GM23248 (cell line): ENCODE results near the gene ARHGAP10. TPM values are rescaled to one million over a fixed set of nuclear protein-coding genes. Genes with fewer than 3 reads are reported as not detected.

Source experiments
- DNase-seq: peaks from one replicate; pipeline ENCODE4 v3.0.0-alpha.2; 2015
- H2AFZ ChIP-seq: fragments of 200-600 bp; sonication (generic); 2 replicates; pipeline ENCODE4 v1.6.1; 2016; ENCODE audit warnings: antibody characterized with exemption
- H3F3A ChIP-seq: fragments of 200-600 bp; sonication (generic); 2 replicates; pipeline ENCODE4 v1.6.1; 2016; ENCODE audit warnings: mild to moderate bottlenecking, antibody characterized with exemption, mixed run types; ENCODE audit not compliant: insufficient read depth
- H3K27ac ChIP-seq: fragments of 200-600 bp; sonication (generic); 2 replicates; pipeline ENCODE4 v1.5.1; 2016; ENCODE audit warnings: mild to moderate bottlenecking
- H3K27me3 ChIP-seq: fragments of 200-600 bp; sonication (generic); replicated peaks from 2 replicates; pipeline ENCODE4 v1.6.1; 2016; ENCODE audit warnings: mild to moderate bottlenecking; ENCODE audit not compliant: insufficient read depth
- H3K36me3 ChIP-seq: fragments of 200-600 bp; sonication (generic); 2 replicates; pipeline ENCODE4 v1.6.1; 2016; ENCODE audit warnings: low read depth, mild to moderate bottlenecking
- H3K4me1 ChIP-seq: fragments of 200-600 bp; sonication (generic); 2 replicates; pipeline ENCODE4 v1.6.1; 2016; ENCODE audit warnings: mild to moderate bottlenecking; ENCODE audit not compliant: insufficient read depth
- H3K4me2 ChIP-seq: fragments of 200-600 bp; sonication (generic); one replicate; pipeline ENCODE4 v1.6.1; 2016; ENCODE audit warnings: mild to moderate bottlenecking; ENCODE audit not compliant: unreplicated experiment
- H3K4me3 ChIP-seq: fragments of 200-600 bp; sonication (generic); 2 replicates; pipeline ENCODE4 v1.5.1; 2016; ENCODE audit warnings: mild to moderate bottlenecking
- H3K79me2 ChIP-seq: fragments of 200-600 bp; sonication (generic); 2 replicates; pipeline ENCODE4 v1.6.1; 2016; ENCODE audit warnings: mild to moderate bottlenecking; ENCODE audit not compliant: insufficient read depth
- H3K9ac ChIP-seq: fragments of 200-600 bp; sonication (generic); 2 replicates; pipeline ENCODE4 v1.6.1; 2016; ENCODE audit warnings: mild to moderate bottlenecking
- H3K9me2 ChIP-seq: fragments of 200-600 bp; sonication (generic); 2 replicates; pipeline ENCODE4 v1.6.1; 2016; ENCODE audit warnings: mixed run types, mild to moderate bottlenecking, moderate library complexity; ENCODE audit not compliant: insufficient read depth
- H3K9me3 ChIP-seq: fragments of 200-600 bp; sonication (generic); one replicate; pipeline ENCODE4 v1.6.1; 2017; ENCODE audit warnings: low read depth
- H4K20me1 ChIP-seq: fragments of 200-600 bp; sonication (generic); 2 replicates; pipeline ENCODE4 v1.6.0; 2016; ENCODE audit not compliant: insufficient read depth
- EZH2 ChIP-seq: fragments of 200-600 bp; sonication (generic); IDR thresholded peaks from 2 replicates; pipeline ENCODE4 v1.6.1; 2018; ENCODE audit warnings: antibody characterized with exemption, mild to moderate bottlenecking; ENCODE audit not compliant: insufficient read depth, poor library complexity, severe bottlenecking
- EZH2phosphoT487 ChIP-seq: fragments of 200-600 bp; sonication (generic); IDR thresholded peaks from 2 replicates; pipeline ENCODE4 v1.6.1; 2018; ENCODE audit warnings: antibody characterized with exemption, moderate library complexity, mild to moderate bottlenecking, low read depth; ENCODE audit not compliant: insufficient read depth
- WGBS, 2 experiments: methylation state at CpG; one replicate each; pipeline ENCODE4 v1.1.6; 2015 to 2017; ENCODE audit warnings: low lambda C conversion rate in 2 of 2, low coverage in 1 of 2; ENCODE audit errors: missing lambda C conversion rate in 2 of 2; 5-methylcytosine and 5-hydroxymethylcytosine counted together
- in situ Hi-C: fragments of 300-500 bp; cut with MboI; formaldehyde crosslinking; loops from 2 replicates; pipeline ENCODE4 v1.15.0; 2020
- polyA plus RNA-seq: library from polyadenylated mRNA; unstranded; fragments of >200 nt; fragmentation: Nextera tagmentation; extraction: Ambion mirVana; gene quantifications from 2 replicates; pipeline ENCODE4 v1.2.1, GENCODE V29; 2016
- total RNA-seq: library from RNA; depleted of rRNA; stranded (reverse); fragments of >200 nt; shearing (Covaris generic); gene quantifications from 2 replicates; pipeline ENCODE4 v1.2.3, GENCODE V29; 2014

Gene ARHGAP10
- total and polyA plus RNA-seq, 2 experiments from 2014 or later, result 19.5 to 24.8 TPM

DNA sequence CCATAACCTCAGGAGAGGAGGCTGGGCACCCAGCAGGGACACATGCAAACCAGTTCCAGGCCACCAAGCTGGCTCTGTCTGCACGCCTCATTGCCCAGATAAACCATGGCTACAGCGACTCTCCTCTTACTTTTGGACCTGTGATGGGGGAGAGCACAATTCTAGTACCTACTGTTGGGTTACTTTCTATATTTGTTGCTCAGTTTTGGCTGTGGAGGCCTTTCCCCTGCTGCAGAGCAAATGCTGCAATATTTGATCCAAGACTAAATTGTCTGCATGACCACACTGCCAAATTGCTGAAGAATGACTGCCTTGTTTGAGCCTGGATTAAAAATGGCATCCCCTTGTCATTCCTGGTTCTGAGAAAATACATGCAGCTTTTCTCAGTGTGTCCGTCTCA, 253.5 kb downstream of the ARHGAP10 start:
- in situ Hi-C loops, result no loop called here
- Histone ChIP-seq H4K20me1 (no peaks in the 10 kb centered on the region), H3F3A (peaks cover 15% of the 10 kb centered on the region; the same call in 1 of the 2 replicates), H3K9ac (no peak overlapping the region), H3K27me3 (no peaks in the 10 kb centered on the region), H3K9me2 (no peaks in the 10 kb centered on the region), H3K4me3 (no peak overlapping the region), H3K9me3 (no peaks in the 10 kb centered on the region), H3K36me3 (no peaks in the 10 kb centered on the region), H2AFZ (no peak overlapping the region), H3K4me2 (no peak overlapping the region), H3K4me1 (peaks cover 16% of the 10 kb centered on the region), H3K79me2 (peaks cover 46% of the 10 kb centered on the region), H3K27ac (no peak overlapping the region)
- WGBS, 2 experiments, result 72 to 73% methylated on average over 3 of the region's 3 CpGs
- TF ChIP-seq EZH2, result no peak
- DNase-seq, result no peak

DNA sequence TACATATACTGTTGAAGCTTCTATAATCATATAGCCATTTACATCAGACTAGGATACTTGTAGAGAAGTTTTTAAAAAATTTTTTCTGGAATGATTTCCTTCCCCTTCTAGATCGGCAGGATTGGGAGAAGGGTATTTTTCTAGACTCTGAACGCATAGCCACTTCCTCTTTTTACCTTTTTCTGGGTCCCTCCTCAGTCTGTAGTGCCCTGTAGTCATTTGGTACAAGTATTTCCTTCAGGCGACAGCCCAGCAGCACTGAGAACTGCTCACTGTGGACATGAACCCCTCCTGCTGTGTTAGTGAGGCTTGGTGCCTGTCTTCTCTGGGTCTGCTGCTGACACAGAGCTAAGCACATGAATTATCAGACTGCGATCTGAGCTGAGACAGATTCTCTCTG, 255.4 kb downstream of the ARHGAP10 start:
- Histone ChIP-seq H3K9me2 (no peaks in the 10 kb centered on the region), H3K4me3 (no peak overlapping the region), H3K79me2 (peaks cover 39% of the 10 kb centered on the region; the same call in 1 of the 2 replicates), H3K4me1 (no peaks in the 10 kb centered on the region), H3K4me2 (no peak overlapping the region), H3K9me3 (no peaks in the 10 kb centered on the region), H3K27me3 (no peaks in the 10 kb centered on the region), H4K20me1 (no peaks in the 10 kb centered on the region), H2AFZ (no peak overlapping the region), H3K9ac (no peak overlapping the region), H3F3A (0 out of 2 replicates have a peak, but pooled peaks cover under 1% of the 10 kb centered on the region), H3K36me3 (no peaks in the 10 kb centered on the region), H3K27ac (no peak overlapping the region)
- in situ Hi-C loops, result no loop called here
- TF ChIP-seq EZH2 (no peak), EZH2phosphoT487 (no peak)
- WGBS, 2 experiments, result 75 to 78% methylated on average over 4 of the region's 4 CpGs
- DNase-seq, result no peak

DNA sequence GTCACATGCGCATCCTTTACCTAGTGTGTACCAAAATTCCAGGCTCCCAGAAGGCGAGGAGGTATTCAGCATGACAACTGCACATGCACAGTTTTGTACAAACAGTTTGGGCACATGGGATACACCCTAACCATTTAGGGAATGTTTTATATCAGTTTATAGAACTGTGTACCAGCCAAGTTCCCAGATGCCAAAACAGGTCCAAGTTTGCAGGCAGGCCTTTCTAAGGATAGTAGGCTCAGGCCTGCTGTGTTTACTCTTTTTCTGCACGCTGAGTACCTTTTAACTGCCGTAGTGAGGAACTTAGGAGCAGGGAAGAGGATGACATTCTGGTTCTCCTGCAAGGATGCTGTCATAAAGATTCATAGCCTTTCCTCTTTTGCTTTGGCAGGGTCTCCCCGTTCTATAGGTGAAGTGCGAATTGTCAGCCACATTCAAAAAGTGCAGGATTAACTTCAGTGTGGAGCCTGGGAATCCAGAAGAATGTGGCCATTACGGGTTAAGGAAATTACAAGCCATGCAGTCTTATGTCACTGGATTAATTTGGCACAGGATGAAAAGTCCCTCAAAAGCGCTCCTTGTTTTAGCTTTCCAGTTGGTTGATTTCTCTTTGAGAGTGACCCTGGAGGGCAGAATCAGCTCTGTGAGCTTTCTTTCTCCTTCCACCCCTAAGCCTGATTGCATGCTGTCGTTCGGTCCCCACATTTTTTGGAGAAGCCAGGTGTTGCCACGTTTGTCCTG, 259.8 kb downstream of the ARHGAP10 start:
- Histone ChIP-seq H3K4me1 (0 out of 2 replicates have a peak, but pooled peaks cover 4% of the 10 kb centered on the region), H3K9me2 (no peaks in the 10 kb centered on the region), H3K27me3 (no peaks in the 10 kb centered on the region), H3K9me3 (no peaks in the 10 kb centered on the region), H3F3A (no peaks in the 10 kb centered on the region), H3K79me2 (peaks cover 8% of the 10 kb centered on the region; the same call in 1 of the 2 replicates), H3K9ac (no peak overlapping the region), H3K4me2 (no peak overlapping the region), H3K36me3 (no peaks in the 10 kb centered on the region), H3K4me3 (no peak overlapping the region), H4K20me1 (no peaks in the 10 kb centered on the region), H2AFZ (no peak overlapping the region), H3K27ac (no peak overlapping the region)
- TF ChIP-seq EZH2phosphoT487 (no peak), EZH2 (no peak)
- no peak for DNase-seq
- 84% methylated on average over 11 of the region's 11 CpGs for WGBS, 2 experiments
- in situ Hi-C loops, result no loop called here

DNA sequence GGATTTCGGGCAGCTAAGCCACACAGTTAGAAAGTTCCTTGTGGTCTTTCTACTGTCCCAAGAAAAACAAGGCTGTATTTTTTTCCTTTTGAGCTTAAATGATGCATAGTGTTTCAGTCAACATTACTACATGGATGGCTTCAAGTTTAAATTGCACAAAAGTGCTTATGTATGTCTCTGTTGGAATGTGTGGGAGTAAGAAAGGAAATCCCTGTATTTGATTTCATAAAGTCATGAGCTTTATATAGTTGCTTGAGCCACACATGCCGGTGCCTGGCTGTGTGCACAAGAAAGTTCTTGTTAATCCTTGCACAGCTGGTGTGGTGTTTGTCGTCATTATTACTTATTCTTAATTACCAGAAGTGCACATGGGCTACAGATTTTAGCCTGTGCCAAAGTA, 262.2 kb downstream of the ARHGAP10 start:
- DNase-seq, result no peak
- Histone ChIP-seq H3K4me2 (no peak overlapping the region), H3K9me3 (no peaks in the 10 kb centered on the region)

More for the DNA sequence above, 262.2 kb downstream of the ARHGAP10 start:
- Histone ChIP-seq H3K36me3 (no peaks in the 10 kb centered on the region), H2AFZ (no peak overlapping the region), H3K9ac (no peak overlapping the region), H4K20me1 (no peaks in the 10 kb centered on the region), H3K4me1 (0 out of 2 replicates have a peak, but pooled peaks cover 4% of the 10 kb centered on the region), H3K79me2 (peaks cover 8% of the 10 kb centered on the region; the same call in 1 of the 2 replicates), H3K9me2 (no peaks in the 10 kb centered on the region), H3K27ac (no peak overlapping the region), H3K27me3 (no peaks in the 10 kb centered on the region), H3K4me3 (no peak overlapping the region), H3F3A (no peaks in the 10 kb centered on the region)
- WGBS, 2 experiments, result 72 to 76% methylated on average over 3 of the region's 3 CpGs
- no peak for TF ChIP-seq EZH2
- no peak for TF ChIP-seq EZH2phosphoT487
- in situ Hi-C loops, result no loop called here
